Mucosa of descending colon (tissue), 3 donors: ENCODE data around the gene HOXB5. TPM values are rescaled to one million over a fixed set of nuclear protein-coding genes. Genes with fewer than 3 reads are reported as not detected.

Experiments used
- ATAC-seq: fragments of 200-7000 bp; cut with Tn5 transposase; one replicate; pipeline ENCODE4 v1.9.1; 2020; ENCODE audit warnings: mild to moderate bottlenecking, moderate library complexity
- DNase-seq, 3 donors: peaks; one replicate each; pipeline ENCODE4 v3.0.0-alpha.2; 2020
- H3K36me3 ChIP-seq: fragments of 200-600 bp; one replicate; pipeline ENCODE4 v1.8.0; 2021; ENCODE audit warnings: low read depth, mild to moderate bottlenecking
- H3K4me1 ChIP-seq: fragments of 200-600 bp; one replicate; pipeline ENCODE4 v1.8.0; 2021; ENCODE audit warnings: low read depth, mild to moderate bottlenecking
- H3K4me3 ChIP-seq: fragments of 200-600 bp; one replicate; pipeline ENCODE4 v1.8.0; 2021; ENCODE audit warnings: mild to moderate bottlenecking
- H3K9me3 ChIP-seq: fragments of 200-600 bp; one replicate; pipeline ENCODE4 v1.8.0; 2021; ENCODE audit warnings: mild to moderate bottlenecking
- intact Hi-C, 2 donors: fragments of 100-400 bp; cut with DNase I in 1 of 2; cut with micrococcal nuclease in 1 of 2; formaldehyde crosslinking; loops; one replicate each; pipeline versions ENCODE4 v1.11.0 to v1.11.1; 2022; cut with DNase I, micrococcal nuclease
- total RNA-seq, 3 donors: library from RNA; stranded (reverse); fragmentation: NEBNext Ultra II Directional in 2 of 3; extraction: Animal tissue kit (Norgen Biotek cat#: 25700) in 2 of 3; gene quantifications; one replicate each; pipeline versions ENCODE4 v1.2.1 to v1.2.4, GENCODE V29; 2021 to 2023
- TF ChIP-seq, protein P1 (sequence below): fragments of 200-600 bp; IDR thresholded peaks from one replicate; pipeline ENCODE4 v1.8.0; 2022; ENCODE audit warnings: antibody characterized with exemption, mild to moderate bottlenecking
- donor health status: DM: no; HTN: no; CAD: no; lungs with moderate emphysema.
- donor health status: DM: no; HTN: no; CAD: no.
- donor health status: DM: no; HTN: yes; CAD: no.

Gene HOXB5
- total RNA-seq, 3 donors from 2014 or later = 16.2 to 29.3 (median 19.9) TPM

DNA sequence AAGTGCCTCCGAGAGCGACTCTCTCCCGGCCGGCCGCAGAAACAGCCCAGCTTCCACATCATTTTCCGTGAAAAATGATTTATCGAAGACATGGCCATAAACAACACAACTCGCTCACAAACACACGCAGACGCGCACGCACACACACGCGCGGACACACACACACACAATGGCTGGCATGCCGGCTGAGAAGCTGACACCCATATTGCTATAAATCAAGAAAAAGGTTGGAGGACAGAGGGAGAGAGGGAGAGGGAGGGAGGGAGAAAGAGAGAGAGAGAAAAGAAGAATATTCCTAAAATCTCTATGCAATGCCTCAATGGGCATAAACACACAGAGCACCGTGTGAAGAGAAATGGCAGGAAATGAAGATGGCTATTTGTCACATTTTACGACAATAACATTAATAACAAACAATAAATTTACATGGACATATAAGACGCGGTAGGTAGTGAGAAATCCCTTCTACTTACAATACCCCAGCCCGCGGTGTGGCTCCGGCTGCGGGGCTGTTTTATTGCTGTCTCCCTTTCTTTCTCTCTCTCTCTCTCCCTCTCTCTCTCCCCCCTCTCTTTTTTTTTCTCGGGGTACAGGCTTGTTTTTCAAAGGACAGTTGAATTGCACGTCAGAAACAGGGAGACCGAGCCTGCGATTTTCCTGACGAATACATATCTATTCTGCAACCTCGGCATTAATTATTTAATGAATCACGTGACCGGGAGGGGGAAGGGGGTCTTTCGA is 24.9 kb downstream of the HOXB5 start:
- TF ChIP-seq, protein P1, sequence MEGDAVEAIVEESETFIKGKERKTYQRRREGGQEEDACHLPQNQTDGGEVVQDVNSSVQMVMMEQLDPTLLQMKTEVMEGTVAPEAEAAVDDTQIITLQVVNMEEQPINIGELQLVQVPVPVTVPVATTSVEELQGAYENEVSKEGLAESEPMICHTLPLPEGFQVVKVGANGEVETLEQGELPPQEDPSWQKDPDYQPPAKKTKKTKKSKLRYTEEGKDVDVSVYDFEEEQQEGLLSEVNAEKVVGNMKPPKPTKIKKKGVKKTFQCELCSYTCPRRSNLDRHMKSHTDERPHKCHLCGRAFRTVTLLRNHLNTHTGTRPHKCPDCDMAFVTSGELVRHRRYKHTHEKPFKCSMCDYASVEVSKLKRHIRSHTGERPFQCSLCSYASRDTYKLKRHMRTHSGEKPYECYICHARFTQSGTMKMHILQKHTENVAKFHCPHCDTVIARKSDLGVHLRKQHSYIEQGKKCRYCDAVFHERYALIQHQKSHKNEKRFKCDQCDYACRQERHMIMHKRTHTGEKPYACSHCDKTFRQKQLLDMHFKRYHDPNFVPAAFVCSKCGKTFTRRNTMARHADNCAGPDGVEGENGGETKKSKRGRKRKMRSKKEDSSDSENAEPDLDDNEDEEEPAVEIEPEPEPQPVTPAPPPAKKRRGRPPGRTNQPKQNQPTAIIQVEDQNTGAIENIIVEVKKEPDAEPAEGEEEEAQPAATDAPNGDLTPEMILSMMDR = no peak
- ATAC-seq = no peak
- no peaks in the 10 kb centered on the region for H3K9me3 ChIP-seq
- intact Hi-C loops = no loop called here
- peak in 1 of 3 donors; percentile 36 for DNase-seq
- H3K4me3 ChIP-seq = no peak overlapping the region
- H3K4me1 ChIP-seq = peaks cover 34% of the 10 kb centered on the region
- no peaks in the 10 kb centered on the region for H3K36me3 ChIP-seq

DNA sequence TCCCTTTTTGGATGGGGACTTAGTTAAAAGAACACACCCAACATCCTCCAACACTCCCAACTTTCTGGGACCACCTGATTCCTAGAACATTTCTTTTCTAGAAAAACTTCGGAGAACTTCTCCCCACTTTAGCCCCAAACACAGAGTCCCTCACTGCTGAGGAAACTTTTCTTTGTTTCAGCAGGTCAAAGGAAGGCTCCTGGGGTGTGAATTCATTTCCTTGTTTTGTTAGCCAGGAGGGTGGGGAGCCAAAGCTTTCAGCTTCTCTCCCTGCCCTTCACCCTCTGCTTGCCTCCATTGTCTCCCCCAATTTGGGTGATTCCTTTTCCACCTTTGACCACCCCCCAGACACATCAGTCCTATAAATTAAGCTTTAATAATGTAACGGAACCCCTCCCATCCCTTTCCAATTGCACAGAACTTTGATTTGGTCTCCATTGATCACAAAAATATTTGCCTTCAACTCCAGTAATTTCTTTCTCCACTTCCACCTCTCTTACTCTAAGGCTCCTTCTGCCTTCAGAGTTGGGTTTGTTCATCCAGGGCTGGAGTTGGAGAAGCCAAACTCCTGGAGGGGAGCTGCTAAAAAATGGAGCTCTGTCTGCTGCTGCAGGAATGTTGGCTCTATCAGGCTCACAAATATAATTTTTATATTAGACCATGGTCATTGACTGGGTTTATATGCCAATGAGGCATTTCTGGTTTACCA is 25.8 kb downstream of the HOXB5 start:
- Histone ChIP-seq H3K9me3 (no peaks in the 10 kb centered on the region), H3K4me1 (peaks cover 40% of the 10 kb centered on the region), H3K4me3 (no peak overlapping the region), H3K36me3 (no peaks in the 10 kb centered on the region)
- ATAC-seq (peak; percentile 54), DNase-seq (peak in 1 of 3 donors; percentile 9)
- TF ChIP-seq, protein P1 = no peak
- intact Hi-C loops = no loop called here

DNA sequence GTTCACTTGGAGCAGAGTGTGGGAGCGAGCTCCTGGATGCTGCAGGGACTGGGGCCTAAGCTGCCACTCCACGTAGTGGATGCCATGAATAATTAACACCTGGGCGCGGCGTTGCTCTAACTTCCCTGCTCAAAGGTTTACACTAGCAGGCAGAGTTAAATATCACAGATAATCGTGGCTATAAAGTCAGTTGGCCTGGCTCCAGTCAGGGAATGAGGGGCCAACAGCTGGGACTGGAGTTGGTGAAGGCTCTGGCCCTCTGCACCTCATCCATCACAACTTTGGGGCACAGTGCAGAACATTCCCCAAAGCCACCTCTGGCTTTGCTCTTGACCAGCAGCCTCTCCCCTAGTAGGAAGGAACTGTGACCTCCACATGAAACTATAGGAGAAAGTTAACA is 26.4 kb downstream of the HOXB5 start:
- H3K9me3 ChIP-seq = no peaks in the 10 kb centered on the region
- H3K4me3 ChIP-seq = no peak overlapping the region
- DNase-seq (peak; percentile 69 to 83 (median 76)), ATAC-seq (peak; percentile 89)
- intact Hi-C loops = no loop called here
- H3K36me3 ChIP-seq = no peaks in the 10 kb centered on the region
- peaks cover 43% of the 10 kb centered on the region for H3K4me1 ChIP-seq
- TF ChIP-seq, protein P1 = no peak

DNA sequence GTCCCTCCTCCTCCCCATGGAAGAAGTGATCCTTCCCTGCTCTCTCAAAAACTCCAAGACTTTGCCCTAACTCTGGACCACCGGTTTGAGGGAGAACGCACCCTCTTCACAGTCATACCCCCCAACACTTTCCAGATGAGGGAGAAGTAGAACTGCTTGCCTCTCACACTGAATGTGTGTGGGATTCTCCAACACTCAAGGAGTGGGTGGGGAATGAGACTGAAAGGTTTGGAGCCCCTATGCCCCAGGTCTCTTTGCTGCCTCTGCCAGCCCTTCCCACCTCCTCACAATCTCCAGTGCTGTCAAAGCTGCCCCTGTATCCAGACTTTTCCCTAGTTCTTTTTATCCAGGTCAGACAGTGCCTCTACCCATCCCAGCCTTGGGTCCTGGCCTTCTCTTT is 26.9 kb downstream of the HOXB5 start:
- DNase-seq = no peak
- TF ChIP-seq, protein P1 = no peak
- no peak overlapping the region for H3K4me3 ChIP-seq
- intact Hi-C loops = no loop called here
- ATAC-seq = no peak
- peaks cover 42% of the 10 kb centered on the region for H3K4me1 ChIP-seq
- H3K36me3 ChIP-seq = no peaks in the 10 kb centered on the region
- H3K9me3 ChIP-seq = no peaks in the 10 kb centered on the region

DNA sequence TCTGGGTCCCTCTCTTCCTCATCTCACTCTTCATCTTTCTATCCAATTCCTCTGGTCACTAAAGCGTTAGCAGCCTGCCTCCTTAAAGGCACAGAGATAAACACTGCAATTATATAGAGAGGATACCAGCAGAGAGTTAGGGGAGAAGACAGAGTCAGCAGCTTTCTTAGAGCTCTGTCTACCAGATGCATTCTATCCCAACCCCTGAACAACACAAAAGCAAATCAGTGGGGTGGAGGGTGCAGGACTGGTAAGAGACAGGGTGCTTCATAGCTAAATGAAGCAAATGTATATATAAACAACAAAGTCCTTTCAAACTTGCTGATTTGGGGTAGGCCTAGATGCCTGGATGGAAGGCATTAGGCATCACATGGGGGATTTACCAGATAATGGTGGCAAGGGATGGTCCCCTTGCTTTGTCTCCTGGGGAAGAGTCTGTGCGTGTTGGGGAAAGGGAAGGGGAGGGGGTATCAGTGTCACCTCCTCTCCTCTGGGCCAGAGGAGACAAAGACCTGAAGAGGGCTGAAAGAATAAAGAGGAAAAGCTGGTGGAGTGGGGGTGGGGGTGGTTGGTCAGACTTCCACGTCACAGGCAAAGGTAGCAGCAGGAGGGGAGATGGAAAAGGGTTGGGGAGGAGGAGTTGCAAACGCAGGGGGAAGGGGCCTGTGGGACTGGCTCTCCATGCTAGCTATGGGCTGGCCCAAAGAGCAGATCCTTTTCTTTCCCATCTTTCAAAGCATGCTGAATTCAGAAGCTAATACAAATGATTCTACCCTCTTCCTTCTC is 27.5 kb downstream of the HOXB5 start:
- no peak overlapping the region for H3K4me3 ChIP-seq
- DNase-seq = peak in 1 of 3 donors; percentile 17
- TF ChIP-seq, protein P1 = no peak
- H3K4me1 ChIP-seq = peaks cover 46% of the 10 kb centered on the region
- H3K36me3 ChIP-seq = no peaks in the 10 kb centered on the region
- no peak for ATAC-seq
- H3K9me3 ChIP-seq = no peaks in the 10 kb centered on the region
- intact Hi-C loops = no loop called here
